Measurements from ENCODE around the gene FAM181A. TPM values are rescaled to one million over a fixed set of nuclear protein-coding genes. Genes with fewer than 3 reads are reported as not detected.

FAM181A gene
- total RNA-seq, 1 donor from 2014 or later, result not detected

GRCh38 chr14:93924592-93925355, 2.4 kb upstream of the FAM181A start:
- H3K9me3 Mint-ChIP-seq (ENCODE audit: unreplicated experiment), result no peaks in the 10 kb centered on the region
- DNase-seq (ENCODE audit: low spot score), result no peak
- H3K4me1 Mint-ChIP-seq (ENCODE audit: unreplicated experiment), result no peaks in the 10 kb centered on the region
- TF ChIP-seq, protein P1, sequence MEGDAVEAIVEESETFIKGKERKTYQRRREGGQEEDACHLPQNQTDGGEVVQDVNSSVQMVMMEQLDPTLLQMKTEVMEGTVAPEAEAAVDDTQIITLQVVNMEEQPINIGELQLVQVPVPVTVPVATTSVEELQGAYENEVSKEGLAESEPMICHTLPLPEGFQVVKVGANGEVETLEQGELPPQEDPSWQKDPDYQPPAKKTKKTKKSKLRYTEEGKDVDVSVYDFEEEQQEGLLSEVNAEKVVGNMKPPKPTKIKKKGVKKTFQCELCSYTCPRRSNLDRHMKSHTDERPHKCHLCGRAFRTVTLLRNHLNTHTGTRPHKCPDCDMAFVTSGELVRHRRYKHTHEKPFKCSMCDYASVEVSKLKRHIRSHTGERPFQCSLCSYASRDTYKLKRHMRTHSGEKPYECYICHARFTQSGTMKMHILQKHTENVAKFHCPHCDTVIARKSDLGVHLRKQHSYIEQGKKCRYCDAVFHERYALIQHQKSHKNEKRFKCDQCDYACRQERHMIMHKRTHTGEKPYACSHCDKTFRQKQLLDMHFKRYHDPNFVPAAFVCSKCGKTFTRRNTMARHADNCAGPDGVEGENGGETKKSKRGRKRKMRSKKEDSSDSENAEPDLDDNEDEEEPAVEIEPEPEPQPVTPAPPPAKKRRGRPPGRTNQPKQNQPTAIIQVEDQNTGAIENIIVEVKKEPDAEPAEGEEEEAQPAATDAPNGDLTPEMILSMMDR (IDR thresholded peaks at IDR 0.05; ENCODE audit: unreplicated experiment), result no peak
- no peaks in the 10 kb centered on the region for H3K36me3 Mint-ChIP-seq (ENCODE audit: low read depth, unreplicated experiment)
- peaks cover 10% of the 10 kb centered on the region for H3K27me3 Mint-ChIP-seq (ENCODE audit: unreplicated experiment)
- H3K27ac Mint-ChIP-seq (ENCODE audit: unreplicated experiment), result no peak overlapping the region
- H3K4me3 Mint-ChIP-seq (ENCODE audit: unreplicated experiment), result no peak overlapping the region

- Mint-ChIP-seq H3K9me3 (ENCODE audit: unreplicated experiment) (no peaks in the 10 kb centered on the region), H3K27ac (ENCODE audit: unreplicated experiment) (no peak overlapping the region), H3K4me1 (ENCODE audit: unreplicated experiment) (no peaks in the 10 kb centered on the region), H3K4me3 (ENCODE audit: unreplicated experiment) (no peak overlapping the region), H3K27me3 (ENCODE audit: unreplicated experiment) (peaks cover 10% of the 10 kb centered on the region), H3K36me3 (ENCODE audit: low read depth, unreplicated experiment) (no peaks in the 10 kb centered on the region)
- DNase-seq (ENCODE audit: low spot score), result no peak
- TF ChIP-seq, protein P1 (IDR thresholded peaks at IDR 0.05; ENCODE audit: unreplicated experiment), result no peak
Measured at GRCh38 chr14:93925374-93925895, 1.7 kb upstream of the FAM181A start.

DNA sequence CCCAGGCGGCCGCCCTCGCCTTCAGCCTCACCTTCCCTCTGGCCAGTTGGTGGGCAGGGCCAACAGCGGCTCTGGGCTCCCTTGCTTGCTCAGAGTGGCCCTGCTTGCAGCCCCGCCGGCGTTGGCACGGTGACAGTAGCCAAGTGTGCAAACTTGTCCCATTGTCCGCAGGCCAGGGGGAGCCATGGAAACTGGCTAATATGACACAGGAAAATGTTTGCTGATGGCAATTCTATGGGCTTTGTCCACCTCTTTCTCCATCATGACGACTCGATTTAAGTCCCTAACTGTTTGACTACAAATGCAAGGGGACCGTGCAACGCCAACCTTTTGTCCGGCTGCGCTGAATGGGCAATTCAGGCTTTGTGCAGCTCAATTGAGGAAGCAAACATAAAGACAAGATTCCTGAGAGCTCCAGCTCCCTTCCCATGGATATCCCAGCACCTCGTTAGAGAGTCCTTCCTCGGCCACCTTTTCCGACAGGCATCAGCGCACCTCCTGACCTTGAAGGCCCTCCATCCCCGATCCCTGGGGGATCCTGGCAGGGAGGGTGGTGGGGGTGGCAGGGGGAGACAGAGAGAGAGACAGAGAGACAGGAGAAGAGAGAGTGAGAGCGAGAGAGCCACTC, 785 bp upstream of the FAM181A start:
- H3K36me3 Mint-ChIP-seq (ENCODE audit: low read depth, unreplicated experiment), result no peaks in the 10 kb centered on the region
- H3K27ac Mint-ChIP-seq (ENCODE audit: unreplicated experiment), result no peak overlapping the region
- no peaks in the 10 kb centered on the region for H3K4me1 Mint-ChIP-seq (ENCODE audit: unreplicated experiment)
- H3K4me3 Mint-ChIP-seq (ENCODE audit: unreplicated experiment), result no peak overlapping the region
- H3K27me3 Mint-ChIP-seq (ENCODE audit: unreplicated experiment), result peaks cover 7% of the 10 kb centered on the region
- no peaks in the 10 kb centered on the region for H3K9me3 Mint-ChIP-seq (ENCODE audit: unreplicated experiment)
- TF ChIP-seq, protein P1 (IDR thresholded peaks at IDR 0.05; ENCODE audit: unreplicated experiment), result no peak
- DNase-seq (ENCODE audit: low spot score), result no peak

DNA sequence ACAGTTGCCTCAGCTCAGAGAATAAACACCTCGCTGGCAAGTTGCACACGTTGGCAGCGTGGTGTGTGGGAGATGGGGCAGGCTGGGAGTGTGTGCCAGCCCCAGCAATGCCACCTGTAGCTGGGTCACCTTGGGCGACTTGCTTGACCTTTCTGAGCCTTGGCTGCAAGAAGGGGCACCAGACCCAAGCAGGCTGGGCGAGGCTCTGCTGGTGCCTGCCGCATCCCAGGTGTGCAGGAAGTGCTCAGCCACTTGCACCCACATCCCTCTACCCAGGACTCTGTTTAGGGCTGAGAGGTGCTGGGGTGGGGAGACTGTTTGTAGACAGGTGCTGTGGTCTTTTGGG, 629 bp downstream of the FAM181A start:
- Mint-ChIP-seq H3K4me3 (ENCODE audit: unreplicated experiment) (no peak overlapping the region), H3K36me3 (ENCODE audit: low read depth, unreplicated experiment) (no peaks in the 10 kb centered on the region), H3K27ac (ENCODE audit: unreplicated experiment) (no peak overlapping the region), H3K9me3 (ENCODE audit: unreplicated experiment) (no peaks in the 10 kb centered on the region), H3K4me1 (ENCODE audit: unreplicated experiment) (no peaks in the 10 kb centered on the region), H3K27me3 (ENCODE audit: unreplicated experiment) (peaks cover 8% of the 10 kb centered on the region)
- TF ChIP-seq, protein P1 (IDR thresholded peaks at IDR 0.05; ENCODE audit: unreplicated experiment), result no peak
- DNase-seq (ENCODE audit: low spot score), result no peak

Data from endothelial cell (in vitro differentiated cells).